GM04504 (cell line): ENCODE measurements around the gene ARHGAP29.

Source experiments
- DNase-seq: peaks from one replicate; pipeline ENCODE4 v3.0.0-alpha.2; 2012; ENCODE audit warnings: low read depth

ARHGAP29 gene

DNA sequence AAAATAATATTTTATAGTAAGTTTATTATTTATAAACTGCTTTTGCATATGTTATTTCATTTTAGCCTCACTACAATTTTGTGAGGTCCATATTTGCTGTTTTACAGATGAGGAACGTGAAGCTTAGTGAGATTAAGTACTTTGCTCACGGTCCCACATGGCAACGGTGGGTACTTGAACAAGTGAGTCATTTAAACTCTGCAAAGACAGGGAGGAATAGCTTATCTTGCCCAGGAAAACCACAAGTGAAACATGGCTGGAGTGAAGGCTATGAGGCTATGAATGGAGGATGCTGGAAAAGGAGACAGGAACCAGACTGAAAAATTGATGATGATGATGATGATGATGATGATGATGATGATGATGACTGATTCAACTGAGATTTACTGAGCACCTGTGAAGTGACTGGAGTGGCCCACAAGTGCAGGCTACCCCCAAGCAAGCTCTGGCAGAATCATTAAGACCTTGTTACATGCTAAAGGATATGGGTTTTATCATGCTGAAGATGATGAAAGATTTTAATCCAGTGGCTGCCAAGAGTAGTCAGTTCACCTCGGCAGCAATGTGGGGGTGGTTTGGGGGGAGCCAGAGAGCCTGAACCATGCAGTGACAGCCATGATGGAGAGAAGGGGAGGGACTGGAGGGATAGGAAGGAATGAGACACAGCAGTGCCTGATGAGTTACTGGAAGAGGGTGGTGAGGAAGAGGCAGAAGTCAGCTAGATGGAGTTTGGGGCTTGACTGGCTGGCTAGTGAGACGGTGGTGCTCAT lies 115.0 kb downstream of the ARHGAP29 start:
- DNase-seq, result no peak
